ENCODE measurements around the gene LRMDA. TPM values are rescaled to one million over a fixed set of nuclear protein-coding genes. Genes with fewer than 3 reads are reported as not detected.

LRMDA gene
- total RNA-seq, 1 experiment from 2014 or later, result 1.2 TPM

DNA sequence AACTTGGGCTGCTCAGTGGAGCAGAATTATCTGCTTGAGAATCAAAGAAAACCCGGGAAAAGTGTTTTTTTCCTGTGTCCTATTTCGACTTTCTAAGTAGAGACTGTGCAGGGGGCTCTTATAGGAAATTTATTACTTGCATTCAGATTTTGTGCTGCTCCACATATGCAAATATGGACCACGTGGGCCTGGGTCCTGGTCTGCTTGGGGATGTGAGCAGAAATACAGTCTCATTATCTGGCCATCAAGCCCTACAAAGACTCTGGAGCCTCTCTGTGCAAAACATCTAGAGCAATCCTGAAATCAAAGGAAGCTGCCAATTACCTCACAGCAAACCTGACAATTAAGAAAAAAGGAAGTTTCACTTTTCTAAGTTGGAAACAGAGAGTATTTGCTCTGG is 216.9 kb downstream of the LRMDA start:
- H3F3A ChIP-seq (ENCODE audit: low read length, unreplicated experiment), result no peaks in the 10 kb centered on the region
- H4K20me1 ChIP-seq (ENCODE audit: low read length), result no peaks in the 10 kb centered on the region
- H3K9ac ChIP-seq (ENCODE audit: low read length), result no peak overlapping the region
- no TSS peak for BruUV-seq (replicated peaks)
- H3K36me3 ChIP-seq (ENCODE audit: low read depth, low read length), result no peaks in the 10 kb centered on the region
- no peaks in the 10 kb centered on the region for H3K9me3 ChIP-seq (ENCODE audit: low read length)
- peaks cover 20% of the 10 kb centered on the region for H3K4me1 ChIP-seq (ENCODE audit: insufficient read depth, low read length)
- POLR2A ChIA-PET (ENCODE audit: unreplicated experiment), result no interaction called here
- no peak overlapping the region for H3K4me2 ChIP-seq (ENCODE audit: low read length)
- H2AFZ ChIP-seq (ENCODE audit: low read length), result no peak overlapping the region
- no peak overlapping the region for H3K4me3 ChIP-seq (ENCODE audit: low read length)
- peaks cover 18% of the 10 kb centered on the region; the same call in 1 of the 2 replicates for H3K27me3 ChIP-seq (ENCODE audit: low read length)
- no peaks in the 10 kb centered on the region for H3K79me2 ChIP-seq (ENCODE audit: low read length)
- H3K27ac ChIP-seq (ENCODE audit: low read length), result no peak overlapping the region
- H3K9me2 ChIP-seq (replicated peaks; ENCODE audit: low read length), result no peaks in the 10 kb centered on the region
- intact Hi-C loops (cut with micrococcal nuclease), result no loop called here
- DNase-seq (no peak), ATAC-seq (no peak)
- CTCF ChIA-PET, result no interaction called here
- TF ChIP-seq EZH2phosphoT487 (IDR thresholded peaks at IDR 0.05; ENCODE audit: borderline replicate concordance, low read length) (no peak), EZH2 (IDR thresholded peaks at IDR 0.05; ENCODE audit: low read length, unreplicated experiment) (no peak)
- TF ChIP-seq, protein P1, sequence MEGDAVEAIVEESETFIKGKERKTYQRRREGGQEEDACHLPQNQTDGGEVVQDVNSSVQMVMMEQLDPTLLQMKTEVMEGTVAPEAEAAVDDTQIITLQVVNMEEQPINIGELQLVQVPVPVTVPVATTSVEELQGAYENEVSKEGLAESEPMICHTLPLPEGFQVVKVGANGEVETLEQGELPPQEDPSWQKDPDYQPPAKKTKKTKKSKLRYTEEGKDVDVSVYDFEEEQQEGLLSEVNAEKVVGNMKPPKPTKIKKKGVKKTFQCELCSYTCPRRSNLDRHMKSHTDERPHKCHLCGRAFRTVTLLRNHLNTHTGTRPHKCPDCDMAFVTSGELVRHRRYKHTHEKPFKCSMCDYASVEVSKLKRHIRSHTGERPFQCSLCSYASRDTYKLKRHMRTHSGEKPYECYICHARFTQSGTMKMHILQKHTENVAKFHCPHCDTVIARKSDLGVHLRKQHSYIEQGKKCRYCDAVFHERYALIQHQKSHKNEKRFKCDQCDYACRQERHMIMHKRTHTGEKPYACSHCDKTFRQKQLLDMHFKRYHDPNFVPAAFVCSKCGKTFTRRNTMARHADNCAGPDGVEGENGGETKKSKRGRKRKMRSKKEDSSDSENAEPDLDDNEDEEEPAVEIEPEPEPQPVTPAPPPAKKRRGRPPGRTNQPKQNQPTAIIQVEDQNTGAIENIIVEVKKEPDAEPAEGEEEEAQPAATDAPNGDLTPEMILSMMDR (conservative IDR thresholded peaks at IDR 0.05; ENCODE audit: low read depth, low read length), result no peak

DNA sequence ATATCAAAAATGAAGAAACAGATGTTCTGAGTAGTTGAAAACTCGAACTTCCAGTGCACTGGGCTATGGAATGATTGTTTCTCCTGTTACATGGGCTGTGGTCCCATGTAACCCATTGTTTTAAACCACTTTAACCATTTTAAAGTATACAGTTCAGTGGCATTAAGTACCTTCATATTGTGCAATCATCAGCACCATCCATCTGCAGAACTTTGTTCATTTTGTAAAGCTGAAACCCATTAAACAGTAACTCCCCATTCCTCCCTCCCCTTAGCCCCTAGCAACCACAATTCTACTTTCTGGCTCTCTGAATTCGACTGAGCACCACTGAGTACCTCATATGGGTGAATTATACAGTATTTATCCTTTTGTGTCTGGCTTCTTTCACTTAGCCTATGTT is 217.4 kb downstream of the LRMDA start:
- Histone ChIP-seq H2AFZ (ENCODE audit: low read length) (no peak overlapping the region), H3K9me3 (ENCODE audit: low read length) (no peaks in the 10 kb centered on the region), H3K79me2 (ENCODE audit: low read length) (no peaks in the 10 kb centered on the region), H4K20me1 (ENCODE audit: low read length) (no peaks in the 10 kb centered on the region), H3K27me3 (ENCODE audit: low read length) (peaks cover 18% of the 10 kb centered on the region; the same call in 1 of the 2 replicates), H3K9me2 (replicated peaks; ENCODE audit: low read length) (no peaks in the 10 kb centered on the region), H3K36me3 (ENCODE audit: low read depth, low read length) (no peaks in the 10 kb centered on the region), H3F3A (ENCODE audit: low read length, unreplicated experiment) (no peaks in the 10 kb centered on the region), H3K27ac (ENCODE audit: low read length) (peak overlapping the region; percentile 3), H3K9ac (ENCODE audit: low read length) (no peak overlapping the region), H3K4me2 (ENCODE audit: low read length) (no peak overlapping the region), H3K4me1 (ENCODE audit: insufficient read depth, low read length) (peaks cover 25% of the 10 kb centered on the region), H3K4me3 (ENCODE audit: low read length) (no peak overlapping the region)
- BruUV-seq (replicated peaks), result no TSS peak
- POLR2A ChIA-PET (ENCODE audit: unreplicated experiment), result no interaction called here
- DNase-seq (no peak), ATAC-seq (no peak)
- TF ChIP-seq, protein P1 (conservative IDR thresholded peaks at IDR 0.05; ENCODE audit: low read depth, low read length), result no peak
- TF ChIP-seq EZH2phosphoT487 (IDR thresholded peaks at IDR 0.05; ENCODE audit: borderline replicate concordance, low read length), result no peak
- no peak for TF ChIP-seq EZH2 (IDR thresholded peaks at IDR 0.05; ENCODE audit: low read length, unreplicated experiment)
- CTCF ChIA-PET, result no interaction called here
- intact Hi-C loops (cut with micrococcal nuclease), result no loop called here

DNA sequence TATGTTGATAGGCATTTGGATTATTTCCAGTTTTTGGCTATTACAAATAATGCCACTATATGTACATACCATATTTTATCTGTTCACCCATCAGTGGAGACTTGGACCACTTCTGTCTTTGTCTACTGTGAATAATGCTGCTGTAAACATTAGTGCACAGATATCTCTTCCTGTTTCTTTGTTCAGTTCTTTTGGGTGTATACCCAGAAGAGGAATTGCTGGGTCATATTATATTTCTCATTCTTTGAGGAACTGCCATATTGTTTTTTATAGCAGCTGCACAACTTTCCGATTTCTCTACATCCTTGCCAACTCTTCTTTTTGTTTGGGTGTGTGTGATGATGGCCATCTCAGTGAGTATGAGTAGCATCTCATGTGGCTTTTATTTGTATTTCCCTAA is 218.0 kb downstream of the LRMDA start:
- no TSS peak for BruUV-seq (replicated peaks)
- Histone ChIP-seq H3K9me2 (replicated peaks; ENCODE audit: low read length) (no peaks in the 10 kb centered on the region), H3K27ac (ENCODE audit: low read length) (peak overlapping the region; percentile 3), H3K79me2 (ENCODE audit: low read length) (no peaks in the 10 kb centered on the region), H3K27me3 (ENCODE audit: low read length) (peaks cover 16% of the 10 kb centered on the region; the same call in 1 of the 2 replicates), H3K9ac (ENCODE audit: low read length) (no peak overlapping the region), H3K9me3 (ENCODE audit: low read length) (no peaks in the 10 kb centered on the region), H3F3A (ENCODE audit: low read length, unreplicated experiment) (peaks cover under 1% of the 10 kb centered on the region), H3K4me2 (ENCODE audit: low read length) (no peak overlapping the region), H4K20me1 (ENCODE audit: low read length) (no peaks in the 10 kb centered on the region), H3K36me3 (ENCODE audit: low read depth, low read length) (no peaks in the 10 kb centered on the region), H2AFZ (ENCODE audit: low read length) (no peak overlapping the region), H3K4me1 (ENCODE audit: insufficient read depth, low read length) (peaks cover 28% of the 10 kb centered on the region), H3K4me3 (ENCODE audit: low read length) (no peak overlapping the region)
- ATAC-seq (peak; percentile 6; the same call in 1 of the 2 replicates), DNase-seq (peak; percentile 85)
- ChIA-PET CTCF (no interaction called here), POLR2A (ENCODE audit: unreplicated experiment) (no interaction called here)
- TF ChIP-seq EZH2 (IDR thresholded peaks at IDR 0.05; ENCODE audit: low read length, unreplicated experiment), result no peak
- TF ChIP-seq, protein P1 (conservative IDR thresholded peaks at IDR 0.05; ENCODE audit: low read depth, low read length), result no peak
- no peak for TF ChIP-seq EZH2phosphoT487 (IDR thresholded peaks at IDR 0.05; ENCODE audit: borderline replicate concordance, low read length)
- intact Hi-C loops (cut with micrococcal nuclease), result no loop called here
